ENCODE measurements around the gene CBX3.
"Not testable (repeated sequence)": the region's sequence is repeated elsewhere in the genome, so short reads cannot be mapped to it uniquely, and the experiment has no call there.

CBX3 gene

DNA sequence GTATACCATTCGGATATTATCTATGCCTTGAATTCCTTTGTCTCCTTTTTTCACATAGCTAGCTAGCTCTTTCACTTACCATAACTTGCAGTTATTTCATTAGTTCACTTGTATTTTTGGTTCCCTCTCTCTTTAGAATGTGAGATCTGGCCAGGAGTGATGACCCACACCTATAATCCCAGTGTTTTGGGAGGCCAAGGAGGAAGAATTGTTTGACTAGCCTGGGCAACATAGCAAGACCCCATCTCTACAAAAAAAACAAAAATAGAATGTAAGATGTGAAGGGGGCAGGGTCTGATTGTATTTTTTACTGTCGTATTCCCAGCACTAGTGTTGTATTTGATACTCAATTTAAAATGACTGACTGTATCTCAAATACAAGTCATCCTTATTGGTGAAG is 29.9 kb upstream of the CBX3 start:
- no peak for DNase-seq

DNA sequence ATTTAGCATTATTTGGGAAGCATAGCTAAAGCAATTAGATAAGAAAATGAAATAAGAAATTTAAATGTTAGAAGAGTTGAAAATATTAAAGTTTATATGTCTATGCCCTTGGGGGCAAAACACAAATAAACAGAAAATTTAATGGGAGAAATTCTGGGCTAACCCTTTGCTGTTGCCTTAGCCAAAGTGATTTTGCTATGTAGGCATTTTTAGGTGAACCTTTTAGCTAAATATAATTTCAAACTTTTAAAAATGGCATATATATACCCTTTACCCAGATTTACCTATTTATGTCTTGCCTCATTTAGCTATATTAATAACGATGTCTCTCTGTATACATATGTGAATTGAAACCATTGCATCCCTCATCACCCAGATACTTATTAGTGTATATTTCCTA is 29.5 kb upstream of the CBX3 start:
- no peak for DNase-seq

DNA sequence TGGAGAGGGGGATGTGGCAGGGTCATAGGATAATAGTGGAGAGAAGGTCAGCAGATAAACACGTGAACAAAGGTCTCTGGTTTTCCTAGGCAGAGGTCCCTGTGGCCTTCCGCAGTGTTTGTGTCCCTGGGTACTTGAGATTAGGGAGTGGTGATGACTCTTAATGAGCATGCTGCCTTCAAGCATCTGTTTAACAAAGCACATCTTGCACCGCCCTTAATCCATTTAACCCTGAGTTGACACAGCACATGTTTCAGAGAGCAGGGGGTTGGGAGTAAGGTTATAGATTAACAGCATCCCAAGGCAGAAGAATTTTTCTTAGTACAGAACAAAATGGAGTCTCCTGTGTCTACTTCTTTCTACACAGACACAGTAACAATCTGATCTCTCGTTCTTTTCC is 25.6 kb upstream of the CBX3 start:
- DNase-seq = not testable (repeated sequence)

DNA sequence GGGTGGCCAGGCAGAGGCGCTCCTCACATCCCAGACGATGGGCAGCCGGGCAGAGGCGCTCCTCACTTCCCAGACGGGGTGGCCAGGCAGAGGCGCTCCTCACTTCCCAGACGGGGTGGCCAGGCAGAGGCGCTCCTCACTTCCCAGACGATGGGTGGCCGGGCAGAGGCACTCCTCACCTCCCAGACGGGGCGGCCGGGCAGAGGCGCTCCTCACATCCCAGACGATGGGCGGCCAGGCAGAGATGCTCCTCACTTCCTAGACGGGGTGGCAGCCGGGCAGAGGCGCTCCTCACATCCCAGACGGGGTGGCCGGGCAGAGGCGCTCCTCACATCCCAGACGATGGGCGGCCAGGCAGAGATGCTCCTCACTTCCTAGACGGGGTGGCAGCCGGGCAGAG is 24.8 kb upstream of the CBX3 start:
- DNase-seq = not testable (repeated sequence)

DNA sequence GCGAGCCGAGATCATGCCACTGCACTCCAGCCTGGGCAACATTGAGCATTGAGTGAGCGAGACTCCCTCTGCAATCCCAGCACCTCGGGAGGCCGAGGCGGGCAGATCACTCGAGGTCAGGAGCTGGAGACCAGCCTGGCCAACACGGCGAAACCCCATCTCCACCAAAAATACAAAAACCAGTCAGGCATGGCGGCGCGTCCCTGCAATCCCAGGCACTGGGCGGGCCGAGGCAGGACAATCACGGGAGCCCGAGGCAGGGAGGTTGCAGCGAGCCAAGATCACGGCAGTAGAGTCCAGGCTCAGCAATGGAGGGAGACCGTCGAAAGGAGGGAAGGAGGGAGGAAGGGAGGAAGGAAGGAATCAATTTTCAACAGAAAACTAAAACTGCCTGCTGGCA is 24.3 kb upstream of the CBX3 start:
- not testable (repeated sequence) for DNase-seq

DNA sequence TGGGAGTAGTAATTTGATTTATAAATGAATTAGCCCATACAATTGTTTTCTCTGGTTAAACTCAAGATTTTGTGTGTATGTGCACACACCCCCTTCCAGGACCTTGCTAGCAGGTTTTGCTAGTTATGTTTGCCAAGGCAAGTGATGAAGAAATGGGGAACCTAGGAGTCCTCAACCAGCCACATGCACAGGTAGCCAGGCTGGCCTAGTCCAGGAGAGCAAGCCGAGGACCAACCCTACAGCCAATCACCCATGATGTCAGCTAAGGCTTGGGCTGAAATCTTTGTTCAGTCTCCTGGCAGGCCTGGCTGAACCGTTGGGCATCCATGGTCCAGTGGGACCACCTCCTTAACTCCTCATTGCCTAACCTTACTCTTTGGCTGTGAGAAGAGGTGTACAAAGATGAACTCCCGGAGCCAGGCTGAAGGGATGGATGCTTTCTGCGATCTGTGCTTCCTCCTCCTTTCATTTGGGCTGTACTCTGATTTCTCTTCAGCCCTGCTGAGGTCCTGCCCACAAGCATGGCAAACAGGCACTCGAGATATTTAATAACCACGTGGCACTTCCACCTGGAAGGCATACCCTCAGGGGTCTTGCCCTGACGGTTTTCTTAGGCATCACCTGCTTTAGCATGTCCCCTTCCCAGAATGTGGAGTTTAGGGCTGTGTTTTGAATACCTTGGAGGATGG is 23.1 kb upstream of the CBX3 start:
- DNase-seq = no peak

DNA sequence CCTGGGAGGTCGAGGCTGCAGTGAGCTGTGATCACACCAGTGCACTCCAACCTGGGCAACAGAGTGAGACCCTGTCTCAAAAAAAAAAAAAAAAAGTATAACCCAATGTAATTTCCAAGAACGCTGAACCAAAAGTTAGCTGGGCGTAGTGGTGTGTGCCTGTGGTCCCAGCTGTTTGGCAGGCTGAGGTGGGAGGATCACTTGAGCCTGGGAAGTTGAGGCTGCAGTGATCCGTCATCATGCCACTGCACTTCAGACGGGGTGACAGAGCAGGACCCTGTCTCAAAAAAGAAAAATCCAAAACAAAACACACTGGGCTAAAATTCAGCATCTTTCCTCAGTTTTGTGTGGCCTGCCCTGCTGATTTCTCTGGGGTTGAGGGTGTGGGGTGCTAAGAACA is 22.1 kb upstream of the CBX3 start:
- no peak for DNase-seq

DNA sequence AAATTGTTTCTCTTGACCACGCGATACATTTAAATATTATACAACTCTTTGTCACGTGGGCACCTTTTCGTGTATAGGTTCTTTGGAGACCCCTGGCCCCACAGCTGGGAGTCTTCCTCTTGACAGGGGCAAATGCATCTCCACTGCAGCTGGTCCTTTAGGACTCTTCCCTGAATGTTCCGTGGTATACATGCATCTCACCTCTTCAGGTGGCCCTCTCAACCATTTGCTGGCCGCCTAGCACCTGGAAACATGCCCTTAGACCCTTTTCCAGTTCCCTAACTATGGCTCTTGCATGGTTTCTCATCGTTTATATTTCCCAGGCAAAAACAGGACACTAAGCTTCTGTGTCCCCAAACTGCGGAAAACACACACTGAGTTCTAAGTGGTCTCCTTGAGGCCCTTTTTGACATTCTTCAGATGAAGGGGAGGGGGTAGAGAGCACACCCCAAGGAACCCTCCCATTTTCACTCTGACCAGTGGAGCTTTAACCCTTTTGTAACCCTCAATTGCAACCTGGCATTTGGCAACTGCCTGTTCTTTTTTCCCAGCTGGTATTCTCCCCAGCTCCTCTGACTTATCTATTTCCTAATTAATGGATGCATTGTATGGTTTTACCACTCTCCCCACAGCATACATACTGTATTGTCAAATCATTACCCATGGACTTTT is 21.6 kb upstream of the CBX3 start:
- no peak for DNase-seq

DNA sequence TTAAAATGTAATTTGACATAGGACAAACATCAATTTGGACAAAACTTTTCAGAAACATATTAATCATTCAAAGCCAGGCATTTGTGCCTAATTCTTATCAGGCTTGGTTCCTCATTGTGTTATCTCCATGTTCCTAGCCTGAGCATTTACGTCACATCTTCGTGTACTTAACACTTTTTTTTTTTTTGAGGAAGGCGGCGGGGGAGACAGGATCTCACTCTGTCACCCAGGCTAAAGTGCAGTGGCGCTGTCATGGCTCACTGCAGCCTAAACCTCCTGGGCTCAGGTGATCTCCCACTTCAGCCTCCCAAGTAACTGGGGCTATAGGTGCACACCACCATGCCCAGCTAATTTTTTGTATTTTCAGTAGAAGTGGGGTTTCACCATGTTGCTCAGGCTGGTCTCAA is 20.8 kb upstream of the CBX3 start:
- no peak for DNase-seq

DNA sequence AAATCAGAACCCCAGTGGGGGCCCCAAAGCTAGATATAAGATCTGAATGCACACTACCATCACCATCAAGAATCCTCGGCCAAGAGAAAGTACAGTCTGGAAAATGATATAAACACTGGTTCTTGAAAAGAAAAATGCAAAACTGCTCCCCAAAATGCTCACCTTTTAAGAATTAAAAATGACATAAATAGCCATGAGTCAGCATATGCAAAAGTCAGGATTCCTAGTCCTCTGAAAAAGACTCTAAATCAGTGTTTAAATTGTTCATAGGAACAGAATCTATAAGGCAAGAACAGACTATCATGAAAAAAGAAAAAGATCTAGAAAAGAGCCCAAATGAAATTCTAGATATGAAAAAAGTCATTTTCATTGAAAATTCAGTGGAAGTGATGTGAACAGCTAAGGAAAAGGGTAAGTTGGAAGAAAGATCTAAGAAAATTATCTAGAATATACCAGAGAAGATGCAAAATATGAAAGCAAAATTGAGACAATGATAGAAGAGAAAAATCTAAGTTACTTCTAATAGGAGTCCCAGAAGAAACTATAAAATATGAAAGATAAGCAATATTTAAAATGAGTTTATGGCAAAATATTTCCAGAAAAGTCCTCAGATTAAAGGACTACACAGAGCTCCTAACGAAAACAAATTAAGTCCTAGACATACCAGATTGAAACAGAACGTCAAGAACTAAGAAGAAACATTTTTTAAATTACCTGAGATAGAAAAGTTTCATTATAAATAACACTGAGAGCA is 19.9 kb upstream of the CBX3 start:
- no peak for DNase-seq

DNA sequence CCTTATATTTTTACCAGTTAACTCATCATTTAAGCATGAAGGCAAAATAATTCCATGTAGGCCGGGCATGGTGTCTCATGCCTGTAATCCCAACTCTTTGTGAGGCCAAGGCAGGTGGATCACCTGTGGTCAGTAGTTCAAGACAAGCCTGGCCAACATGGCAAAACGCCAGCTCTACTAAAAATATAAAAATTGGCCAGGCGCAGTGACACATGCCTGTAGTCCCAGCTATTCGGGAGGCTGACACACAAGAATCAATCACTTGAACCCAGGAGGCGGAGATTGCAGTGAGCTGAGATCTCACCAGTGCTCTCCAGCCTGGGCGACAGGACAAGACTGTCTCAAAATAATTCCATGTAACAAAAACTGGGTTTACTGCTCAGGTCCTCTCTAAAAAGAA is 19.3 kb upstream of the CBX3 start:
- DNase-seq = no peak

DNA sequence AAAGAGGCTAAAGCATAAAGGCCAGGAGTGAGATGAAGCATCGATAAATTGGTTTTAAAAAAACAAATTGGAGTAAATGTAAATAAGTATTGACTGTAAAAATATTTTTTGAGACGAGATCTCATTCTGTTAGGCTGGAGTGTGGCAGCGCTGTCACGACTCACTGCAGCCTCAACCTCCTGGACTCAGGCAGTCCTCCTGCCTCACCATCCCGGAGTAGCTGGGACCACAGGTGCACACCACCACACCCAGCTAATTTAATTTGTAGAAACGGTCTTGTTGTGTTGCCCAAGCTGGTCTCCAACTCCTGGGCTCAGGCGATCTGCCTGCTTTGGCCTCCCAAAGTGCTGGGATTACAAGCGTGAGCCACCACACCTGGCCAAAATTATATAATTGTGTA is 18.8 kb upstream of the CBX3 start:
- no peak for DNase-seq

DNA sequence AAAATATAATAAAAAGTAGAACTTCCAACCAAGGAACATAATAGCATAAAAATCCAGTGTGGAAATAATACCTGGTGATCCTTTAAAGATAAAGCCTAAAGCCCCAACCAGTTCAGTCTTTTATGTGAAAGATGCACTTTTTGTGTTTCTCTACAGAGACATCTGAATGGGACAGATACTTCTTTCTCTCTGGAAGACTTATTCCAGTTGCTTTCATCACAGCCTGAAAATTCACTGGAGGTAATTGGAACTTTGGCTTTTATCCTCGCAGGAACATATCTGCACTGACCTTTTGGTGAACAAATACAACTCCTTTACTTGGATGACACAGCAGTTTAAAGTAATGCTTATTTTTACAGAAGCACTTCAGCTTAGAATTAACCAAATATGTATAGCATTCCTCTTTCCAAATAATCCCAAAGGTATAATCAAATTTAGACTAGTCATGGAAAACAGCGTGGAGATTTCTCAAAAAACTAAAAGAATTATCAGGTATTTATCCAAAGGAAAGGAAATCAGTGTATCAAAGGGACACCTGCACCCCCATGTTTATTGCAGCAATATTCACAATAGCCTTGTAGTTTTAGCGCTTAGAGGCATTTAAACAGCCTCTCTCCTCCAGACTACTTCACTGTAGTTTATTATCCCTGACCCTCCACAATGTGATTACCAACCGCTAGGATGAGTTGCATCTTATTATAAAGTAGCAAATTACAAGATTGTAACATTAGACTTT is 17.8 kb upstream of the CBX3 start:
- DNase-seq = no peak

DNA sequence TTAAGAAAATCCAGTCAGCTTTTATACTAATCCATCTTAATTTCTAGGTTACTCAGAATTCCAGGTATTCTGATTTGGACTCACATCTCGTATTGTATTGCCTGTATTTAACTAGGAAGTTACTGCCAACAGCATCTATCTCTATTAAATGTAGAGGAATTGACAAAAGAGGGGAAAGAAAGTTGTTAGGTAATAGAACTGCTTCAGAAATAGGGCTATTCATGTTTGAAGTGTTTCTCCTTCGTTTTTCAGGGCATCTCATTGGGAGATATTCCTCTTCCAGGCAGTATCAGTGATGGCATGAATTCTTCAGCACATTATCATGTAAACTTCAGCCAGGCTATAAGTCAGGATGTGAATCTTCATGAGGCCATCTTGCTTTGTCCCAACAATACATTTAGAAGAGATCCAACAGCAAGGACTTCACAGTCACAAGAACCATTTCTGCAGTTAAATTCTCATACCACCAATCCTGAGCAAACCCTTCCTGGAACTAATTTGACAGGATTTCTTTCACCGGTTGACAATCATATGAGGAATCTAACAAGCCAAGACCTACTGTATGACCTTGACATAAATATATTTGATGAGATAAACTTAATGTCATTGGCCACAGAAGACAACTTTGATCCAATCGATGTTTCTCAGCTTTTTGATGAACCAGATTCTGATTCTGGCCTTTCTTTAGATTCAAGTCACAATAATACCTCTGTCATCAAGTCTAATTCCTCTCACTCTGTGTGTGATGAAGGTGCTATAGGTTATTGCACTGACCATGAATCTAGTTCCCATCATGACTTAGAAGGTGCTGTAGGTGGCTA is 17.1 kb upstream of the CBX3 start:
- not testable (repeated sequence) for DNase-seq

DNA sequence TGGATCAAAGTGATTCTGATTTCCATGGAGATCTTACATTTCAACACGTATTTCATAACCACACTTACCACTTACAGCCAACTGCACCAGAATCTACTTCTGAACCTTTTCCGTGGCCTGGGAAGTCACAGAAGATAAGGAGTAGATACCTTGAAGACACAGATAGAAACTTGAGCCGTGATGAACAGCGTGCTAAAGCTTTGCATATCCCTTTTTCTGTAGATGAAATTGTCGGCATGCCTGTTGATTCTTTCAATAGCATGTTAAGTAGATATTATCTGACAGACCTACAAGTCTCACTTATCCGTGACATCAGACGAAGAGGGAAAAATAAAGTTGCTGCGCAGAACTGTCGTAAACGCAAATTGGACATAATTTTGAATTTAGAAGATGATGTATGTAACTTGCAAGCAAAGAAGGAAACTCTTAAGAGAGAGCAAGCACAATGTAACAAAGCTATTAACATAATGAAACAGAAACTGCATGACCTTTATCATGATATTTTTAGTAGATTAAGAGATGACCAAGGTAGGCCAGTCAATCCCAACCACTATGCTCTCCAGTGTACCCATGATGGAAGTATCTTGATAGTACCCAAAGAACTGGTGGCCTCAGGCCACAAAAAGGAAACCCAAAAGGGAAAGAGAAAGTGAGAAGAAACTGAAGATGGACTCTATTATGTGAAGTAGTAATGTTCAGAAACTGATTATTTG is 16.3 kb upstream of the CBX3 start:
- no peak for DNase-seq

DNA sequence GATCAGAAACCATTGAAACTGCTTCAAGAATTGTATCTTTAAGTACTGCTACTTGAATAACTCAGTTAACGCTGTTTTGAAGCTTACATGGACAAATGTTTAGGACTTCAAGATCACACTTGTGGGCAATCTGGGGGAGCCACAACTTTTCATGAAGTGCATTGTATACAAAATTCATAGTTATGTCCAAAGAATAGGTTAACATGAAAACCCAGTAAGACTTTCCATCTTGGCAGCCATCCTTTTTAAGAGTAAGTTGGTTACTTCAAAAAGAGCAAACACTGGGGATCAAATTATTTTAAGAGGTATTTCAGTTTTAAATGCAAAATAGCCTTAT is 15.7 kb upstream of the CBX3 start:
- DNase-seq = no peak

DNA sequence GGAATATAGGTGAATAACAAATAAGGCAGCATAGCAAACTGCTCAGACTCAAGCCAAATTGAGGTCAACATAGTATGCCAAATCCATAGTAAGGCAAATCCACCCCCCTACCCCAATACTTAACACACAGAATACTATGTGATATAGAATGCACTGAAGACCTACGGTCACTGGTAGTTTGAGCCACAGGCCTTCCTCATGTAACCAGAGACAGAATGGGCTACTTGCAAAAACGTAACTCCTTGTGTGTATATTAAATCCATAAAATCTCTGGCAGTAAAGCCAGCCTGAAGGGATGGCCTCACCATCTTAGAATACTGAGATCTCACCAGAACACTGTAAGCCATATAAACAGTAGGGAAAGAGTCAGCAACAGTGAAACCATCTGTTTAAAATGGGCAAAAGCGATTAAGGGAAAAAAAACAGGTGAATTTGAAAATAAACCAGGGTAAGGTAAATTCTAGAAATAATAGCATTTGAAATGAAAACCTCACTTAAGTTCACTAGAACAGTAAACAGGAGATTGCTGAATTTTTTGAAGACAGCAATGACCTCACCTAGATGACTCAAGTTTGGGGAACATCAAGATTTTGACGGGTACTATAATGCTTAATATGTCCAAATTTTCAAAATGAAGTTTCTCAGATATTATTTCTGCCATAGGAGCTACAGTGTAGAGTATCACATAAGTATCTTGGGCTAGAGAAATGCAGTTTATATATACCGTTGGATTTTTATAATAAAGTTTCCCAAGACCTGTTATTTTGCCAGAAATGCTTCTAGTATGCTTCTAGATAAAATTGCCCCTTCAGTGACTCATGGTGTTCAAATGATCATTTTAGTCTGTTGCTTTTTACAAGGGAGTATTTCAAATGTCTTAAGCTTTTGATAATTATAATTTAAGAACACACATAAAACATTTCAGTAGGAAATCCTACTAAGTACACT is 14.9 kb upstream of the CBX3 start:
- no peak for DNase-seq

DNA sequence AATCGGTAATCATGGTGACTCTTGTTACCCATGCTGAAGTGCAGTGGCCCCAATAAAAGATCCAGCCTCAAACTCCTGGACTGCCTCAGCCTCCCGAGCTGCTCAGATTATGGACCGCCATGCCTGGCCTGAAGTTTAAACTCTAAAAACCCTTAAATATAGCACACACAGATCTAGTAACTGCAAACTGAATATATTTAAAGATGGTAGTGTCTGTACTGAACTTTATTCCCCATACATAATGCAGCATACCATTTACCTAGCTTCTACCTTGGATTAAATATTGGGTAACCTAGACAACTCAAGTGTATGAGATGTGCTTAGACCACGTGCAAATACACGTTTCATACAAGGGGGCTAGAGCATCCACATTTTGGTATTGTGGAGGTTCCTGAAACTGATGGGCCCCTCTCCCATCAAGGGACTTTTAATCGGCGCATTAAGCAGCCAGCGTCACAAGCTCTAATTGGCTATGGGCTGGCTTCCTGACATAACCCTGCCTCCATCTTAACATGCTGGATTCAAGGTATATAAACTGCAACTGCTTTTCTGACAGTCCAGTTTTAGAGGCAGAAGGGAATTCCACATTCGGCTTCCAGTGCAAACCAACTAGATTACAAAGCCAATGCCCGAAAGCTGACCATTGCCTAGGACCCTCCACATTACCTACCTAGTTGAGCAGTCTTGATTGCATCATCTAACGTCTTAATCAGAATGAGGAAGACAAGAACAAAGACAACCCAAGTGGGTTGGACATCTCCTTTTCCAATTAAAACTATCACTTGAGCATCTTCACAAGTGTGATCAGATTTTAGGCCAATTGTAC is 14.0 kb upstream of the CBX3 start:
- no peak for DNase-seq

DNA sequence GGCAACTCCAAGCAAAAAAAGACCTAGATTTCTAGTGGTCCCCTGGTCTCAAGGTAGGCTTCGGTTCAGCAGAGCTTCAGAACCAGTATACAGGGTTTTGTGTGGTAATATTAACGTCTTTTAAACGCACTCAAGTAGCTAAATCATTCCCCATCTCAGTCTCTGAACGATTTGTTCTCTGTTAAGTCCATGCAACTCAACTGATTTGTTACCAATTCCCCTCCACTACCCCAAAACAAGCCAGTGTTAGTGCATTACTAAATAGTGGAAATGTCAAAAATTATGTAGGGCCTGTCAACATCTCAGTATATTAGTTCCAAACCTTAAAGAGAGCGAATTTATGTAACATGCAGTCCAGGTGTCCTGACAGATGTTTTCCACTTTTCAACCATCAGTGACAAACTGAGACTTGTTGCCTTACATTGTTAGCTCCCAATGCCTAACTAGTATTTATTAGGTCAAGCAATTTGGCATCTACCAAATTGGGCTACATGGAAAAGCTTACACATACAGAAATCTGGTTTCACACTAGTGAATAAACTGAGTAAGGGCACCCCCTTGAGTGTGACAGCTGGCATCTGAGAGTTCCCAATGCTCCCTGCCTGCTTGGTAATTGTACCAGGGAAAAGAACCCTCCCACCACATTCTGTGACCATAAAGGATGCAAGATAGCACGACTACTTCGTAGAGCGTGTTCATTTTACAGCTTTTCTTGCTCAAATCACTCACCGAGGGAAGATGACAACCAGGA is 13.2 kb upstream of the CBX3 start:
- no peak for DNase-seq

Measured in femur (tissue), 1 donor.